ENCODE data around the gene ITGA7. TPM values are rescaled to one million over a fixed set of nuclear protein-coding genes. Genes with fewer than 3 reads are reported as not detected.

Gene ITGA7
- total and polyA plus RNA-seq, 2 of the 8 experiments (the other 6 are each of a cell fraction or from before 2014, with no cell fraction given) = 57.6 to 86.1 TPM

- Histone ChIP-seq H4K91ac (replicated peaks; ENCODE audit: insufficient read length, low read length) (no peak within 1 kb of the TSS), H3K79me1 (ENCODE audit: low read depth, low read length) (peaks cover 5% of the 10 kb centered on the region), H3K56ac (replicated peaks; ENCODE audit: insufficient read length, low read depth, low read length) (no peak within 1 kb of the TSS), H4K20me1 (replicated peaks in 1 of 2; ENCODE audit: control insufficient read depth in 1 of 2, insufficient read depth in 2 of 2, low read length in 2 of 2) (peaks cover 4 to 5% of the 10 kb centered on the region in 2 experiments), H3K9me3 (ENCODE audit: insufficient read depth in 2 of 2, low read depth in 1 of 2, low read length in 1 of 2) (no peaks in the 10 kb centered on the region), H3K4me3 (ENCODE audit: extremely low read depth in 1 of 4, insufficient read depth in 2 of 4, low read depth in 3 of 4, low read length in 4 of 4) (no peak within 1 kb of the TSS), H3K23ac (ENCODE audit: insufficient read length) (no peak within 1 kb of the TSS), H3K9ac (replicated peaks in 1 of 4; ENCODE audit: extremely low read depth in 1 of 4, low read depth in 3 of 4, low read length in 3 of 4) (no peak within 1 kb of the TSS), H2BK12ac (ENCODE audit: low read depth, low read length) (peak within 1 kb of the TSS; percentile 46; the same call in 1 of the 2 replicates), H3K27ac (ENCODE audit: low read depth, low read length) (no peak within 1 kb of the TSS), H2BK20ac (ENCODE audit: low read length) (no peak within 1 kb of the TSS; the same call in 1 of the 2 replicates), H3K4ac (replicated peaks; ENCODE audit: insufficient read length, low read depth, low read length) (no peak within 1 kb of the TSS), H2AFZ (ENCODE audit: low read length) (no peak within 1 kb of the TSS), H2AK5ac (ENCODE audit: low read depth, low read length) (0 out of 2 replicates have a peak within 1 kb of the TSS, but pooled peaks have one; percentile 19), H2BK5ac (ENCODE audit: low read depth, low read length) (no peak within 1 kb of the TSS), H3K4me2 (ENCODE audit: insufficient read depth in 1 of 2, low read depth in 2 of 2, low read length in 2 of 2) (no peak within 1 kb of the TSS; a peak in 1 of 4 replicates), H3K18ac (ENCODE audit: extremely low read depth, low read length) (no peak within 1 kb of the TSS), H3K23me2 (ENCODE audit: low read depth, low read length) (peaks cover 12% of the 10 kb centered on the region), H3K4me1 (replicated peaks in 1 of 4; ENCODE audit: control insufficient read depth in 3 of 4, insufficient read depth in 4 of 4, low read length in 3 of 4) (peaks cover 9 to 27% (median 19%) of the 10 kb centered on the region in 4 experiments), H3K36me3 (ENCODE audit: control insufficient read depth in 2 of 4, insufficient read depth in 4 of 4, low read length in 3 of 4) (peaks cover 3 to 11% (median 6%) of the 10 kb centered on the region in 4 experiments; a peak in 4 of 8 replicates), H4K8ac (ENCODE audit: extremely low read depth, insufficient read depth, low read length) (0 out of 2 replicates have a peak within 1 kb of the TSS, but pooled peaks have one; percentile 7), H3K27me3 (replicated peaks in 1 of 4; ENCODE audit: control insufficient read depth in 3 of 4, extremely low read depth in 1 of 4, insufficient read depth in 3 of 4, low read length in 3 of 4) (no peaks in the 10 kb centered on the region), H3K79me2 (ENCODE audit: control insufficient read depth in 1 of 2, insufficient read depth in 2 of 2, low read length in 2 of 2) (peaks cover 0 to 9% of the 10 kb centered on the region in 2 experiments; a peak in 1 of 4 replicates), H2BK15ac (ENCODE audit: low read length) (no peak within 1 kb of the TSS), H3K14ac (ENCODE audit: insufficient read length) (no peak within 1 kb of the TSS), H4K5ac (ENCODE audit: insufficient read length, low read depth, low read length) (no peak within 1 kb of the TSS), H2BK120ac (replicated peaks; ENCODE audit: low read depth, low read length) (no peak within 1 kb of the TSS)
- no peak for FAIRE-seq
- ChIA-PET POLR2A (ENCODE audit: partially characterized antibody) (interaction anchor here (0.8 to 8.3 kb wide), 4 partner anchors 8 to 27 kb away, joined by 3 to 103 read pairs (median 5); partner anchors contain the start of genes CD63 and ITGA7), CTCF (ENCODE audit: partially characterized antibody) (interaction anchor here (0.5 to 11.1 kb wide), 18 partner anchors 8 to 101 kb away, joined by 3 to 229 read pairs (median 4); partner anchors contain the start of genes CD63 and ITGA7)
- 96% methylated on average over 6 of the region's 6 CpGs; no CpG with 5 or more reads in 1 of the 2 experiments for WGBS, 2 experiments (ENCODE audit: extremely low coverage in 1 of 2, insufficient coverage in 1 of 2, insufficient read length in 1 of 2, insufficient replicate concordance in 2 of 2, low coverage in 1 of 2, low lambda C conversion rate in 2 of 2, missing lambda C conversion rate in 1 of 2)
- no peak for DNase-seq (ENCODE audit: low read depth in 1 of 2, low spot score in 2 of 2)
- TF ChIP-seq BRCA1 (IDR thresholded peaks at IDR 0.05; ENCODE audit: low read depth, low read length) = no peak
- no peak for TF ChIP-seq GABPA (IDR thresholded peaks at IDR 0.05; ENCODE audit: borderline replicate concordance, insufficient read depth, low read length)
- no peak for TF ChIP-seq TAF7 (optimal IDR thresholded peaks at IDR 0.05; ENCODE audit: borderline replicate concordance, low read depth, low read length)
- no peak for TF ChIP-seq RFX5 (IDR thresholded peaks at IDR 0.05; ENCODE audit: borderline replicate concordance, low read depth, low read length)
- TF ChIP-seq SIRT6 (IDR thresholded peaks at IDR 0.05; ENCODE audit: low read length) = no peak
- TF ChIP-seq POLR2A (IDR thresholded peaks at IDR 0.05; ENCODE audit: control extremely low read depth in 1 of 2, low read depth in 2 of 2, low read length in 2 of 2) = no peak
- TF ChIP-seq TEAD4 (IDR thresholded peaks at IDR 0.05; ENCODE audit: low read depth, low read length) = no peak
- no peak for TF ChIP-seq TAF1 (IDR thresholded peaks at IDR 0.05; ENCODE audit: low read depth, low read length)
Observed at GRCh38 chr12:55720071-55720564, 12.4 kb upstream of the ITGA7 start, which contains the start of gene RDH5. TSS of gene RDH5 (plus strand) at chr12:55720393. CDS start at chr12:55721185, 792 bp downstream.
